DOHH2 (cell line): ENCODE measurements around the gene ITPR2.

Experiments
- EZH2phosphoT487 ChIP-seq: fragments of 200-600 bp; sonication (generic); IDR thresholded peaks from 2 replicates; pipeline ENCODE4 v1.6.1; 2017; ENCODE audit warnings: borderline replicate concordance, mild to moderate bottlenecking, antibody characterized with exemption, low read length, moderate library complexity, mixed read lengths
- TF ChIP-seq, protein P1 (sequence below): fragments of 200-600 bp; sonication (generic); IDR thresholded peaks from one replicate; pipeline ENCODE4 v1.5.1; 2014; ENCODE audit warnings: antibody characterized with exemption, mild to moderate bottlenecking, low read depth, low read length; ENCODE audit not compliant: poor library complexity, severe bottlenecking

DNA sequence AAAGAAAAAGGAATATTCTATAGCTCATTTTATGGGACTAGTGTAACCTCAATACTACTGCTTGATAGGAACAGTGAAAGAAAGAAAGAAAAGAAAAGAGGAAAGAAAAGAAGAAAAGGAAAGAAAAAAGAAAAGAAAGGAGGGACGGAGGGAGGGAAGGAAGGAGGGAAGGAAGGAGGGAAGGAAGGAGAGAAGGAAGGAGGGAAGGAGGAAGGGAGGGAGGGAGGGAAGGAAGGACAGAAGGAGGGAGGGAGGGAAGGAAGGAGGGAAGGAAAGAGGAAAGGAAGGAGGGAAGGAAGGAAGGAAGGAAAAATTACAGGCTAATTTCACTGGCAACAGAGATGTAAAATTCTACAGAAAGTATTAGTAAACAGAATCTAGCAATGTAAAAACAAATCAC lies 215.5 kb downstream of the ITPR2 start:
- TF ChIP-seq, protein P1, sequence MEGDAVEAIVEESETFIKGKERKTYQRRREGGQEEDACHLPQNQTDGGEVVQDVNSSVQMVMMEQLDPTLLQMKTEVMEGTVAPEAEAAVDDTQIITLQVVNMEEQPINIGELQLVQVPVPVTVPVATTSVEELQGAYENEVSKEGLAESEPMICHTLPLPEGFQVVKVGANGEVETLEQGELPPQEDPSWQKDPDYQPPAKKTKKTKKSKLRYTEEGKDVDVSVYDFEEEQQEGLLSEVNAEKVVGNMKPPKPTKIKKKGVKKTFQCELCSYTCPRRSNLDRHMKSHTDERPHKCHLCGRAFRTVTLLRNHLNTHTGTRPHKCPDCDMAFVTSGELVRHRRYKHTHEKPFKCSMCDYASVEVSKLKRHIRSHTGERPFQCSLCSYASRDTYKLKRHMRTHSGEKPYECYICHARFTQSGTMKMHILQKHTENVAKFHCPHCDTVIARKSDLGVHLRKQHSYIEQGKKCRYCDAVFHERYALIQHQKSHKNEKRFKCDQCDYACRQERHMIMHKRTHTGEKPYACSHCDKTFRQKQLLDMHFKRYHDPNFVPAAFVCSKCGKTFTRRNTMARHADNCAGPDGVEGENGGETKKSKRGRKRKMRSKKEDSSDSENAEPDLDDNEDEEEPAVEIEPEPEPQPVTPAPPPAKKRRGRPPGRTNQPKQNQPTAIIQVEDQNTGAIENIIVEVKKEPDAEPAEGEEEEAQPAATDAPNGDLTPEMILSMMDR, result no peak
- no peak for TF ChIP-seq EZH2phosphoT487
